ENCODE measurements around the gene JPT1. TPM values are rescaled to one million over a fixed set of nuclear protein-coding genes. Genes with fewer than 3 reads are reported as not detected.
A peak's percentile ranks its signal among the peaks of the same experiment; 100 is the strongest.

The JPT1 gene
- total and polyA plus RNA-seq, 2 experiments from 2014 or later, result 278 to 903 TPM

DNA sequence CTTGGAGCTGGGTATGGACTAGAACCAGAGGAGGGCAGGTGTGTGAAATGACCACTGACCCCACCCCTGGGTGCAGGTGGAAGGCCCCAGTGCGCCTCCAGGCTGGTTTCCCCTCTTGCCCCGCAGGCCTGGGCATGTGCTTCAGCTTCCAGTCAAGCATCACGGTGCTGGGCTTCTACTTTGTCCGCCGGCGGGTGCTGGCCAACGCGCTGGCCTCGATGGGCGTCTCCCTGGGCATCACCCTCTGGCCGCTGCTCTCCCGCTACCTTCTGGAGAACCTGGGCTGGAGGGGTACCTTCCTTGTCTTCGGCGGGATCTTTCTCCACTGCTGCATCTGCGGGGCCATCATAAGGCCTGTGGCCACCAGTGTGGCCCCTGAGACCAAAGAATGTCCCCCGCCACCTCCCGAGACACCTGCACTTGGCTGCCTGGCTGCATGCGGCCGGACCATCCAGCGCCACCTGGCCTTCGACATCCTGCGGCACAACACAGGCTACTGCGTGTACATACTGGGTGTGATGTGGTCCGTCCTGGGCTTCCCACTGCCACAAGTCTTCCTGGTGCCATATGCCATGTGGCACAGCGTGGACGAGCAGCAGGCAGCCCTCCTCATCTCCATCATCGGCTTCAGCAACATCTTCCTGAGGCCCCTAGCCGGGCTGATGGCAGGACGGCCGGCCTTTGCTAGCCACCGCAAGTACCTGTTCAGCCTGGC, 54.3 kb downstream of the JPT1 start:
- H3K4me1 Mint-ChIP-seq, result peaks cover 11% of the 10 kb centered on the region
- H3K4me3 Mint-ChIP-seq, result no peak overlapping the region
- no peaks in the 10 kb centered on the region for H3K36me3 ChIP-seq (ENCODE audit: insufficient read depth)
- H3K79me2 ChIP-seq (replicated peaks; ENCODE audit: insufficient read depth), result no peaks in the 10 kb centered on the region
- H4K20me1 ChIP-seq (replicated peaks; ENCODE audit: insufficient read depth), result no peaks in the 10 kb centered on the region; the same call in 1 of the 2 replicates
- H3F3A ChIP-seq (replicated peaks; ENCODE audit: low read depth), result peaks cover 2% of the 10 kb centered on the region; the same call in 1 of the 2 replicates
- H3K4me1 ChIP-seq (ENCODE audit: insufficient read depth), result peaks cover 5% of the 10 kb centered on the region
- H3K27me3 ChIP-seq (ENCODE audit: insufficient read depth), result no peaks in the 10 kb centered on the region
- TF ChIP-seq, protein P1, sequence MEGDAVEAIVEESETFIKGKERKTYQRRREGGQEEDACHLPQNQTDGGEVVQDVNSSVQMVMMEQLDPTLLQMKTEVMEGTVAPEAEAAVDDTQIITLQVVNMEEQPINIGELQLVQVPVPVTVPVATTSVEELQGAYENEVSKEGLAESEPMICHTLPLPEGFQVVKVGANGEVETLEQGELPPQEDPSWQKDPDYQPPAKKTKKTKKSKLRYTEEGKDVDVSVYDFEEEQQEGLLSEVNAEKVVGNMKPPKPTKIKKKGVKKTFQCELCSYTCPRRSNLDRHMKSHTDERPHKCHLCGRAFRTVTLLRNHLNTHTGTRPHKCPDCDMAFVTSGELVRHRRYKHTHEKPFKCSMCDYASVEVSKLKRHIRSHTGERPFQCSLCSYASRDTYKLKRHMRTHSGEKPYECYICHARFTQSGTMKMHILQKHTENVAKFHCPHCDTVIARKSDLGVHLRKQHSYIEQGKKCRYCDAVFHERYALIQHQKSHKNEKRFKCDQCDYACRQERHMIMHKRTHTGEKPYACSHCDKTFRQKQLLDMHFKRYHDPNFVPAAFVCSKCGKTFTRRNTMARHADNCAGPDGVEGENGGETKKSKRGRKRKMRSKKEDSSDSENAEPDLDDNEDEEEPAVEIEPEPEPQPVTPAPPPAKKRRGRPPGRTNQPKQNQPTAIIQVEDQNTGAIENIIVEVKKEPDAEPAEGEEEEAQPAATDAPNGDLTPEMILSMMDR (conservative IDR thresholded peaks at IDR 0.05; ENCODE audit: low read depth in 2 of 2), result peak in 1 of 2 experiments; percentile 15; a peak in 1 of 4 replicates
- TF ChIP-seq ZNF114 (CRISPR knock-in tag; IDR thresholded peaks at IDR 0.05) (no peak), EZH2 (IDR thresholded peaks at IDR 0.05; ENCODE audit: low read depth, unreplicated experiment) (no peak), CREB1 (CRISPR knock-in tag; IDR thresholded peaks at IDR 0.05; ENCODE audit: low read depth) (no peak)
- TF ChIP-seq, protein P2, sequence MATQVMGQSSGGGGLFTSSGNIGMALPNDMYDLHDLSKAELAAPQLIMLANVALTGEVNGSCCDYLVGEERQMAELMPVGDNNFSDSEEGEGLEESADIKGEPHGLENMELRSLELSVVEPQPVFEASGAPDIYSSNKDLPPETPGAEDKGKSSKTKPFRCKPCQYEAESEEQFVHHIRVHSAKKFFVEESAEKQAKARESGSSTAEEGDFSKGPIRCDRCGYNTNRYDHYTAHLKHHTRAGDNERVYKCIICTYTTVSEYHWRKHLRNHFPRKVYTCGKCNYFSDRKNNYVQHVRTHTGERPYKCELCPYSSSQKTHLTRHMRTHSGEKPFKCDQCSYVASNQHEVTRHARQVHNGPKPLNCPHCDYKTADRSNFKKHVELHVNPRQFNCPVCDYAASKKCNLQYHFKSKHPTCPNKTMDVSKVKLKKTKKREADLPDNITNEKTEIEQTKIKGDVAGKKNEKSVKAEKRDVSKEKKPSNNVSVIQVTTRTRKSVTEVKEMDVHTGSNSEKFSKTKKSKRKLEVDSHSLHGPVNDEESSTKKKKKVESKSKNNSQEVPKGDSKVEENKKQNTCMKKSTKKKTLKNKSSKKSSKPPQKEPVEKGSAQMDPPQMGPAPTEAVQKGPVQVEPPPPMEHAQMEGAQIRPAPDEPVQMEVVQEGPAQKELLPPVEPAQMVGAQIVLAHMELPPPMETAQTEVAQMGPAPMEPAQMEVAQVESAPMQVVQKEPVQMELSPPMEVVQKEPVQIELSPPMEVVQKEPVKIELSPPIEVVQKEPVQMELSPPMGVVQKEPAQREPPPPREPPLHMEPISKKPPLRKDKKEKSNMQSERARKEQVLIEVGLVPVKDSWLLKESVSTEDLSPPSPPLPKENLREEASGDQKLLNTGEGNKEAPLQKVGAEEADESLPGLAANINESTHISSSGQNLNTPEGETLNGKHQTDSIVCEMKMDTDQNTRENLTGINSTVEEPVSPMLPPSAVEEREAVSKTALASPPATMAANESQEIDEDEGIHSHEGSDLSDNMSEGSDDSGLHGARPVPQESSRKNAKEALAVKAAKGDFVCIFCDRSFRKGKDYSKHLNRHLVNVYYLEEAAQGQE (IDR thresholded peaks at IDR 0.05; ENCODE audit: unreplicated experiment), result no peak
- no peak overlapping the region for H3K27ac Mint-ChIP-seq
- no peak overlapping the region for H3K27ac ChIP-seq (ENCODE audit: low read depth)
- ATAC-seq (no peak), DNase-seq (ENCODE audit: low spot score) (no peak)
- no peak overlapping the region for H3K4me2 ChIP-seq
- H2AFZ ChIP-seq, result no peak overlapping the region
- H3K9me3 Mint-ChIP-seq, result no peaks in the 10 kb centered on the region
- no peak overlapping the region for H3K4me3 ChIP-seq
- H3K9me2 ChIP-seq (ENCODE audit: insufficient read depth), result no peaks in the 10 kb centered on the region
- peaks cover 16% of the 10 kb centered on the region for H3K27me3 Mint-ChIP-seq (ENCODE audit: insufficient read depth, low read depth, poor library complexity)
- peaks cover 31% of the 10 kb centered on the region for H3K36me3 Mint-ChIP-seq (ENCODE audit: low read depth)

DNA sequence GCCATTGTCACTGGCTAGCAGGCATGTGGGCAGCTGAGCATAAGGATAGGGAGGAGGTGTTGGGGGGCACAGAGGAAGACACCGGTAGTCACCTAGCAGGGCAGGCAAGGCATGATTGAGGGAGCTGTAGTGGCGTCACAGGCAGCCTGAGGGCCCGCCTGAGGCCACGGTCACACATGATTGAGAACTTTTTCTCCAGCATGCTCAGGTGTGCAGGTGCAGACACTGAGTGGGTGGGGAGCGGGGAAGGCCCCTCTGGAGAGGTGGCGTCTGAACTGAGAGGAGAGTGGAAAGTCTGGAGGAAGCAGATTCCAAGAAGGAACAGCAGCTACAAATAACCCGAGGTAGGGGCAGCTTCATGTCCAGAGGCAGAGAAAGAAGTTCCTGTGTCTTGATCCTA, 55.5 kb downstream of the JPT1 start:
- 0 out of 2 replicates have a peak overlapping the region, but pooled peaks have one; percentile 32 for H3K27ac Mint-ChIP-seq

More for the DNA sequence above, 55.5 kb downstream of the JPT1 start:
- Mint-ChIP-seq H3K36me3 (ENCODE audit: low read depth) (peaks cover 31% of the 10 kb centered on the region), H3K27me3 (ENCODE audit: insufficient read depth, low read depth, poor library complexity) (peaks cover 14% of the 10 kb centered on the region), H3K9me3 (no peaks in the 10 kb centered on the region), H3K4me1 (peaks cover 11% of the 10 kb centered on the region), H3K4me3 (no peak overlapping the region)
- no peak overlapping the region for H2AFZ ChIP-seq
- H3F3A ChIP-seq (replicated peaks; ENCODE audit: low read depth), result no peaks in the 10 kb centered on the region; the same call in 1 of the 2 replicates
- ATAC-seq (no peak), DNase-seq (ENCODE audit: low spot score) (no peak)
- no peaks in the 10 kb centered on the region for H3K79me2 ChIP-seq (replicated peaks; ENCODE audit: insufficient read depth)
- H3K4me1 ChIP-seq (ENCODE audit: insufficient read depth), result peaks cover 5% of the 10 kb centered on the region
- H3K4me2 ChIP-seq, result no peak overlapping the region
- H4K20me1 ChIP-seq (replicated peaks; ENCODE audit: insufficient read depth), result no peaks in the 10 kb centered on the region; the same call in 1 of the 2 replicates
- H3K27me3 ChIP-seq (ENCODE audit: insufficient read depth), result no peaks in the 10 kb centered on the region
- no peak overlapping the region for H3K27ac ChIP-seq (ENCODE audit: low read depth)
- TF ChIP-seq ZNF331 (CRISPR knock-in tag; IDR thresholded peaks at IDR 0.05; ENCODE audit: low read depth), result no peak
- TF ChIP-seq EZH2 (IDR thresholded peaks at IDR 0.05; ENCODE audit: low read depth, unreplicated experiment), result no peak
- TF ChIP-seq, protein P1 (conservative IDR thresholded peaks at IDR 0.05; ENCODE audit: low read depth in 2 of 2), result no peak
- TF ChIP-seq JUNB (IDR thresholded peaks at IDR 0.05; ENCODE audit: unreplicated experiment), result no peak
- TF ChIP-seq CREB1 (CRISPR knock-in tag; IDR thresholded peaks at IDR 0.05; ENCODE audit: low read depth), result no peak
- TF ChIP-seq STAT1 (IDR thresholded peaks at IDR 0.05; ENCODE audit: unreplicated experiment), result no peak
- TF ChIP-seq, protein P3, sequence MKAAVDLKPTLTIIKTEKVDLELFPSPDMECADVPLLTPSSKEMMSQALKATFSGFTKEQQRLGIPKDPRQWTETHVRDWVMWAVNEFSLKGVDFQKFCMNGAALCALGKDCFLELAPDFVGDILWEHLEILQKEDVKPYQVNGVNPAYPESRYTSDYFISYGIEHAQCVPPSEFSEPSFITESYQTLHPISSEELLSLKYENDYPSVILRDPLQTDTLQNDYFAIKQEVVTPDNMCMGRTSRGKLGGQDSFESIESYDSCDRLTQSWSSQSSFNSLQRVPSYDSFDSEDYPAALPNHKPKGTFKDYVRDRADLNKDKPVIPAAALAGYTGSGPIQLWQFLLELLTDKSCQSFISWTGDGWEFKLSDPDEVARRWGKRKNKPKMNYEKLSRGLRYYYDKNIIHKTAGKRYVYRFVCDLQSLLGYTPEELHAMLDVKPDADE (IDR thresholded peaks at IDR 0.05), result no peak
- TF ChIP-seq POLR2AphosphoS5 (IDR thresholded peaks at IDR 0.05; ENCODE audit: low read depth), result no peak
- no peak for TF ChIP-seq NANOG (IDR thresholded peaks at IDR 0.05; ENCODE audit: borderline replicate concordance)
- H3K4me3 ChIP-seq, result no peak overlapping the region
- H3K9me2 ChIP-seq (ENCODE audit: insufficient read depth), result no peaks in the 10 kb centered on the region
- H3K36me3 ChIP-seq (ENCODE audit: insufficient read depth), result no peaks in the 10 kb centered on the region
